ENCODE results near the gene RRP9.

Gene RRP9

DNA sequence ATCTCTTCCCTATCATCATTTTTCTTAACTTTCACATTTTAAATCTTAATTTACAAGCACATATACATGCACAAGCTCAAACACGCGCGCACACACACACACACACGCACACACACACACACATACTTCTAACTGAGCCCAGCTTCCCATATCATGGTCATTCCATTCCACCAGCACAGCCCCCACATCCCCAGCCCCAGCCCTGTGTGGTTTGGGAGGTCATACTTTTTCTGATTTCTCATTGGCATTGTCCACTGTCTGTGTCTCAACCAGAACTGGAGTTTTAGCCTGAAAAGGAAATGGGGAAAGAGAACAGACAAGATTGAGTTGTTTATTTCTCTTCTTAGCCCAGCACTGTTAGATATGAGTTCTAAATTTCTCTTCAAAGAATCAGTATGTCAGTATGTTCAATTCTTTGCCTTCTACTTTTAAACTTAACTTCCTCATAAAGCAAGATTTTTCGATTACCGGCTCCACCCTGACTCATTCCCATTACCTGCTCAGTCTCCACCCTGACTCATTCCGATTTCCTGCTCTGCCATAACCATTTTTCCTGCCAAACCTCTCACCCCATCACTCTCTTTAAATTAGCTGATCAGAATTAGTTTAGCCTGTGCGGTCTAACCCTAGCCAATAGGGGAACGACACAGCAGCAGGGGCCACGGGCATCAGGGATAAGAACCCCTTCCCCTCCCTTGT, 44.9 kb downstream of the RRP9 start:
- DNase-seq: no peak

DNA sequence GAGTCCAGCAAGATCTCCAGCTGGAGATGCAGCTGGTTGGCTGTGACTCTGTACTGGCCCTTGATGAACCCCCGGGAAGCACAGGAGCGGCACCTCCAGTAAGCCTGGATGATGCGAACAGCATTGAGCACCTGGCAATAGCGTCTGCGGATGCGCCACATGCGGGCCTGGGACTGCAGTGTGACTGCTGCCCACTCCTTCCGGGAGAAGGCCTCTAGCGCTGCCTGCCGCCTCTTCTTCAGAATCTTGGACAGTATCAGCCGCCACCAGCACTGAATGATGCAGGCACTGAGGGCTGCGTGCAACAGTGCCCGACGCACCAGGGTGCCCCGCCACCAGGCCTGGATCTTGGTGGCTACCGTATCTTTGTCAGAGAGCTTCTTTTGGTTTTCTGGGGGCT, 46.8 kb downstream of the RRP9 start:
- DNase-seq: no peak

DNA sequence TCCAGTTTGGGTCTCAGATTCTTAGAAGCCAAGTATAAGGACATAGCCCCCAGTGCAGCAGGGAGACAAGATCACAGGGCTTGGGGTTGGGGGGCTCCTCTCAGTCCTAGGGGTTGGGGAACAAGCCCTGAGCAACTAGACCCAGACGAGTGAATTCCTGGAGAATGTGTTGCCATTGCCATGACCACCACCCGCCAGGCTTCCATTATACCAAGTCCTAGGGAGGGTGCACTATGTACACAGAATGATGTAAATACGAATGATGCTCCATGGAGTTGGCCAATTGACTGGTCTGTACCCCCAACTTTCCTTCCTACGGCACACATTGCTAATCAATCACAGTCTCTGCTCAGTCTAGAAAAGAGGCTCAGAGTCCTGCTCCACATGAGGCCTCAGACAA, 47.3 kb downstream of the RRP9 start:
- DNase-seq: no peak

DNA sequence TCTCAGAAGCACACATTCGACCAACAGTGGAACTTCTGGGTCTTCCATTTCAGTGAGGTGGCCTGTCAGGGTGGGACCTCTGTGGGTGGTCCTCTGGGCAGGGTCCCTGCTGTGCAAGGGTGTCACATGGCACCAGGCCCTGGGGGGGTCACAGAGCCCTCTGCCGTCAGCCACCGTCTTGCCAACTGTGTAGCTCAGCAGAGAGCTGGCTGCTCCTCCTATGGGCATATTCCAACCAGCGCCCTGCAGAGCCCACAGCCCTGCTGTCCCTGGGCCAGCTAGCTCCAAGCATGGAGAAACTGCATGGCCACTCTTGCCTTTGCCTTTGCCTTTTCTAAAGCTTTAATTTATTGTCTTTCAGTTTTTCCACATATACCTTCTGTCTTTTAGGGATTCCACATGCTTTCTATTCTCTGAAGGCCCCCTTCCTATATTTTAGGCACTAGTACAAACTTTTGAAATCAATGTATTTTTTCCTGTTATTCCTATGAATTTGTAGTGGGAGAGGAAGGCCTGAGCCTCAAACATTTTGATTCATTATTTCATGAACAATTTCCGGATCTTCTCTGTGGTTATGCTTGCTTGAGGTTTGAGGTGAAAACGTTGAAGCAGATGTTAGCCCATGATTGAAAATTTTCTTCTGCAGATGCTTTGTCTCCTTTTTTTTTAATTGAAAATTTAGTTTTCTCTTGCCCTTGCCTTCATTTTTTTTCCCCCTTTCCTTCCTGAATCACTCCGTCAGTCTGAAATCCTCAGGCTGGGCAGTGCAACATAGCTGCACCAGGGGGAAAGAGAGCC, 50.3 kb downstream of the RRP9 start:
- peak in 1 of 2 experiments; percentile 1 for DNase-seq

DNA sequence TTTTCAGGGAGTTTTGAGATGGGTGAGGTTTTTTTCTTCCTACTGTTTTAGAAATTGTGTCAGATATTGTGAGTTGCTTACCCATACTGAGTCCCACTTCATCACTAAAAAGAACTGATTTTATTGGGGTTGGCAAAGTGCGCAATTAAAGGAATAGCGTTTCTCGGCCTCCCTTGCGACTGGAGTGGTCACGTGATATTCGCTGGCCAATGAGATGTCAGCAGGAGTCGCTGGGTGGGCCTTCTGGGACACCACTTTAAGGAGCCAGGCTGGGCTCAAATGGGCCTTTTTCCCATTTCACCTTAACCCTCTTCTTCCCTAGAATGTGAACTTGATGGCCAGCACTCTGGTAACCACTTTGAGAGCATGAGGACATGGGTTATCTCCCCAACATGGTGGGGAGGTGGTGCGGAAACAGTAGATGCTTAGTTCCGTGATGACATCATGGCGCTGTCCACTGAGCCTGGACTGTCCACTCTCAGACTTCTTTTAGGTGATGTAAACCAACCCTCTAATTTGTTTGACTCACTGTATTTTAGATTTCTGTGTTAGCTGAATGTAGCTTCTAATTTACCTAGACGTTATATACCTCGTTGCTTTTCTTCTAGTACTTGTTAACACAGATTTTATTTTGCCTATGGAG, 53.1 kb downstream of the RRP9 start:
- DNase-seq: no peak

DNA sequence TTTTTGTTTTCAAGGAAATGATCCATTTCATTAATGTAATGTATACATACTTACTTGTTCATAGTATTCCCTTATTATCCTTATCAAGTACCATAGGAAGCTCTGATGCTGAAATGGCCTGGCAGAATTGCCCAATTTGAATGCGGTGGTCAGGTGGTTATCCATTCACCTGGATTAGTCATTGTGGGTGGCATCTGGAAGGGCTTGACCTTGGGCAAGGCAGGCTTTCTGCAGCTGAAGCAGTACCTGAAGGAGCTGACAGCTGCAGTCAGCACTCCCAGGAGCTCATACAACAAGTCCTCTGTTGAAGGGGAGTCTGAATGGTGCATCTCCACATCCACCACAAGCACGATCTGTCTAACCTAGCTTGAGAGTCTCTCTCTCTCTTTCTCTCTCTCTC, 54.1 kb downstream of the RRP9 start:
- DNase-seq: no peak

DNA sequence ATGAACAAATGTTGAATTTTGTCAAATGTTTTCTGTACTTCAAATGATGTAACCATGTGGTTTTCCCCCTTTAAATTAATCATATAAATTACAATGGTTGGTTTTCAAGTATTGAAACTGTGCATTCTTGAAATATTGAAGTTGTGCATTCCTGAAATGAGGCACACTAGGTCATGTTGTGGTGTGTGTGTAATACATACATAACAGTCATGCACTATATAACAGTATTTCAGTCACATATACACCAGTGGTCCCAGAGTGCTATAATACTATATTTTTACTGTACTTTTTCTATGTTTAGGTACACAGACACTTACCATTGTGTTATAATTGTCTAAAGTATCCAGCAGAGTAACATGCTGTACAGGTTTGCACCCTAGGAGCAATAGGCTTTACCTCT, 55.3 kb downstream of the RRP9 start:
- DNase-seq: no peak
